Measurements from ENCODE around the gene SNRPD3. TPM values are rescaled to one million over a fixed set of nuclear protein-coding genes. Genes with fewer than 3 reads are reported as not detected.

SNRPD3 gene
- total RNA-seq, 1 donor from 2014 or later, result 95.1 TPM

Other genes starting within 250 kb of the SNRPD3 start
- gene ADORA2A, start 128.4 kb upstream of the SNRPD3 start, total RNA-seq, result 8.3 to 10.8 TPM (median 9.4 TPM) in 3 replicates
- gene UPB1, start 60.7 kb upstream of the SNRPD3 start, total RNA-seq, result 1.3 to 1.5 TPM (median 1.3 TPM) in 3 replicates
- 79.4 to 83.6 TPM (median 83.2 TPM) in 3 replicates for gene GUCD1, start 861 bp upstream of the SNRPD3 start, total RNA-seq
- gene LRRC75B, start 37.1 kb downstream of the SNRPD3 start, total RNA-seq, result 28.7 to 32.5 TPM (median 30.8 TPM) in 3 replicates
- gene GGT1, start 47.2 kb downstream of the SNRPD3 start, total RNA-seq, result 16.1 to 18.2 TPM (median 17.5 TPM) in 3 replicates
- not detected in 3 replicates for gene PIWIL3, start 218.7 kb downstream of the SNRPD3 start, total RNA-seq

All from mesothelial cell of epicardium (in vitro differentiated cells).